ENCODE data around the gene MACROD2.

MACROD2 gene

GRCh38 chr20:14838663-14839628 lies 843.6 kb downstream of the MACROD2 start:
- no peak for DNase-seq

- no peak for DNase-seq
Measured at GRCh38 chr20:14845199-14846160, 850.2 kb downstream of the MACROD2 start.

DNA sequence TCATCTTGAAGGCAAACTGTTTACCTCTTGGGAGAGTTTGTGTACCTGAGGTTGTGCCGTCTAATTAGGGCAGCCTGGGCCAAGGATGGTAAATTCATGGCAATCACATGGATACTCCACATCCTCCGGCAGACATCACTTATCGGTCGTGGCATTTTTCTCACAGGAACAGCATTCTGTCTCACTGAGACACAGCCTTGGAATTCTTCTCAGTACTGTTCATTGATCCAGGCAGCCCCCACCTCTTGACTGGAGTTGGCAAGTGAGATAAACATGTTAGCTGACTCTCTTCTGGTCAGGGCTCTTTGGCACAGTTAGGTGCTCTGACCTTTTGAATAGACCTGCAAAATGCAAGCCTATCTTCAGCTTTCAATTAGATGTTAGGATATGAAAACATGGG lies 853.5 kb downstream of the MACROD2 start:
- DNase-seq: no peak

GRCh38 chr20:14853079-14853478 lies 857.8 kb downstream of the MACROD2 start:
- peak; percentile 33 for DNase-seq

- DNase-seq: no peak
Measured at GRCh38 chr20:14855171-14855570, 859.9 kb downstream of the MACROD2 start.

DNA sequence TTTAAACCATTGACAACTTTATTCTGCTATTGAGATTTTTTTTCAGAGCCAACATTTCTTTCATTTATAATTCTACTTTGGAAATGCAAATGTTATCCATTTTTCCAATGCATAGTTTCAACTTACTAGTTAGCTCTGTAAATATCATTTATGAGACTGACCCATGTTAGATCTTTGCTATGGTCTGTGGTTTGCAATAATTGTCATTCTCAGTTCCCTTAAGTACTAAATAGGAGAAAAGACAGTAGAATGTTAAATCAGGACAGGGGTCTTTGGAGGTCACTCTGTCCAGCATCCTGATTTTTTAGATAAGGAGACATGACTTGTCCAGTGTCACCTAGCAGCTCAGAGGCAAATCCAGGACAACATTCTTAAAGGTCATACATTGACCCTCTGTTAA lies 864.3 kb downstream of the MACROD2 start:
- DNase-seq: no peak

DNA sequence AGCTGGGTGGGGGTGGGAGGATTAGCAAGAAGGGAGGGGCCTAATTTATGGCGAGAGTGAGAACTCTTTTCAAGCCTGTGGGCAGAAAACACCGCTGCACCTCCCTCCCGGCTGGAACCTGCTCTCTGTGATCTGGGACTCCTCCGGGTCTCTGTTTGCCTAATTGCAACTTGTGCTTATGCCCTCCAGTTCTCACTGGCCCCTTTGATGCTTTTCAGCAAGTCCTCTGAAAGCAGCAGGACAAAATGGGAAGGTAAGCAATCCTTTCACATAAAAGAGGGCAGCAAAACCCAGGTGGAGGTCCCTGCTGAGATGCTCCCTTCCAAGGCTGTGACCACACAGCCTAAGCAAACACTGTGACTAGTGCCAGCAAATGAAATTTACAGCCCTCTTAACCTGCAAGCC lies 865.1 kb downstream of the MACROD2 start:
- peak; percentile 96 for DNase-seq

DNA sequence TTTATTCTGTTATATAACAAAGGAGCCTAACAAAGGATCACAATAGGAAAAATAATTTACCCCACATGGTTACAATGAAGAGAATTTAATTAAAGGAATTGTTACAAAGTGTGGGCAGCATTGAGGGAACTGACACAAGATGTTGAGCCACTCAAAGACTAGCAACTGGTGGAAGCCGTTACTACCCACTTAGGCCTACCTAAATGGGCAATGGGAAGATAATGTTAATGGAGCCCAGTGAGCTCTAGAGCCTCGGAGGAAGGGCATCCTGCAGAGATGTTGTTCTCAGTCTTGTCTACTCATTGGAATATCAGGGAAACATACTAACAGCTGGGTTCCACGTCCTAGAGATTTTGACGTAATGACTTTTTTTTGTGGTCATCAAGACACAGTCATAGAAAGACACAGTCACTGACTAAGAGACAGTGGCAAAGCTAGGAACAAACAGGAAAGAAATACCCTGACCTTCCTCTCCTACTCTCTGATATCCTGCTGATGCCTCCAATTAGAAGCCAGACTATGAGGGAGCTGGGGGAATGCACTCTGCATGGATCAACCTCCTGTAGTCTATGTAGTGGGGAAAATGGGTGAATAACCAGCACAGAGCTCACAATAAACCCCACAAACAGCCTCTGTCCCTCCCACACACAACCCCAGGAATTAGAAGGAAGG lies 865.8 kb downstream of the MACROD2 start:
- DNase-seq: peak; percentile 60

DNA sequence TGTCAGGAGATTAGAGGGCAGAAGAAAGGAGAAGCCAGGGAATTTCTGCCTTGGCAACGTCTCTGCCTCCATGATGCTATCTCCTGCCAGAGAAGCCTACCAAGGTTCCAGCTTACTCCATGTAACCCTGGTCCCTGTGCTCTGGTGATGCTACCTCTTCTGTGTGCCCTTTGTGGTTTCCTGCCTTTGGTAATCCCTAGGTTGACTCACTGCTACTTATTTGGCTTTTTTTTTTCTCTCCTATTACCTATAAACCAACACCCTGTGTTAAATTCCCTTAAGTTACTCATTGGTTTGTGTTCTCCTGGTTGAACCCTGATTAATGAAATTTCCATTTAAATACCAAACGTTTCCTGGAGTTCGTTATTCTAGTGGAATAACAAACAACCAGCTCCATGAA lies 869.9 kb downstream of the MACROD2 start:
- DNase-seq: no peak

DNA sequence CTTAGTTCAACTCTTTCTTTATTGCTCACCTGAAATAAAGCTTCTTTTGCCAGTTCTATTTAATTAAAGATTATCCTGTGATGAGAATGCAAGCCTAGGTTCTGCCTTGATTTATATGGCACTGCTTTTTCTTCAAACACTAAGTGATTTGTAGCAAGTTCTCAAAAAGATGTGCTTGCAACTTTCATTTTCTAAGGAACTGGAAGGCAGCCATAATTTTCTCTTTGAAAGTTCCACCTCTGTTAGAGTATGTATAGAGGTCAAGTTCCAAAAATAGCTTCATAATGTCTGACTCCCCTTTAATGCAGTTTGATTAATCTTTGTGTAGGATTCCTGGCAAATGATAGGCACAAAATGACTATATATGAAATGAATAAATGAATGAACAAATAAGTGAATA lies 870.4 kb downstream of the MACROD2 start:
- no peak for DNase-seq

DNA sequence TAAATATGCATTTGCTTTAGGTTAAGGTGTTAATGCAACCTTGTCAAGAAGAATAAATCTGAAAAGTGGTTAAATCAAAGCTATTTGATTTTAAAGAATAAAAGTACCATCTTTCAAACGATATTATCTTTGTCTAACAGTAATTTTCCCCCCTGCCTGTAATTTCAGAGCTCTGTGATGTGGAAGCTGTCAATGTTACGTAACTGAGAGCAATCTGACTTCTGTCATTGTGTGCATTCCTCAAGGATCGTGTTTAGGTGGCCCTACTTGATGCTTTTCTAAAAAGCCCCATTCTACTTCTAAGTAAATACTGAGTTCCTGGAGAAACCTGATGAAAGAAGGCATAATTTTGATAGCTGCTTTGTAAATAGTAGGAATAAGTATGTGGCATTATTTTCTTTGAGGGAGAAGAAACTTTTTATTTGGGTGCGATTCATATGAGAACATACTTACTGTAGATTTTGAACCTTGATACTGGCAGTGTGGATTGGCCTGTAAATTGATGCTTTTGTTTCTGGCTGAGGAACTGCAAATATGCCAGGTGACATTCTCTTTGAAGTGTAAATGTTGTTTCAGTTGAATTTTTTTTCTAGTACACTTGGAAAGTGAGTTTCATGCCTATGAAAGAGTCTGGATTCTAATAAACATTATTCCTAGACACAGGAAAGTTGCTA lies 871.7 kb downstream of the MACROD2 start:
- no peak for DNase-seq

GRCh38 chr20:14877301-14878028 lies 882.1 kb downstream of the MACROD2 start:
- DNase-seq: no peak

- DNase-seq: no peak
Measured at GRCh38 chr20:14878676-14879019, 883.3 kb downstream of the MACROD2 start.

DNA sequence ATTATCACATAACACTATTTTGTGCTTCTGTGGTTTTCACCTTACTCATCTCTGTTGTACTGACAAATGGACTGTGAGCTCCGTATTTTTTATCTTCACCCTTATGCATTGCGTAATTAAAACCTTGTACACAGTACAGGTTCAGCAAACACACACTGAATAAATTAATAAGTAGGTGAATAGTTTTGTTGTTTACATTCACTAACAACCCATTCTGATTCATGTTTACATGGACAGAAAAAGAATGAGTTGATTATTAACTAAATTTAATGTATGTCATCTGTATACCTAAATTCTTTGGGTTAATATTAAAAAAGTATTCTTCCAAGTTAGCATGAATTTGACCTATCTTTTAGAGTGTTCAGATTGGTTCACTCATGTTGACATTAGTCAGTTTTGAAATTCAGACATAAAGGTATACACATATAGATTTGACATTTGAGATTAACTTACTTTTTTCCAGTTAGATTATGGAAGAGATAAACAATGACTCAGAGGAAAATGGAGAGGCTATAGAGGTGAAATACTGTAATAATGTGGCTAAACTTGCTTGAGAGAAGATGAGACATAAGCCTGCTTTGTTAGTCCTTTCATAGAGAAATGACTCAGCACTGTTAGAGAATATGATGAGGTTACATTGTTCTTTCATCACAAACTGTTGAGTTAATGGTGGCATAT lies 883.8 kb downstream of the MACROD2 start:
- peak; percentile 13 for DNase-seq

DNA sequence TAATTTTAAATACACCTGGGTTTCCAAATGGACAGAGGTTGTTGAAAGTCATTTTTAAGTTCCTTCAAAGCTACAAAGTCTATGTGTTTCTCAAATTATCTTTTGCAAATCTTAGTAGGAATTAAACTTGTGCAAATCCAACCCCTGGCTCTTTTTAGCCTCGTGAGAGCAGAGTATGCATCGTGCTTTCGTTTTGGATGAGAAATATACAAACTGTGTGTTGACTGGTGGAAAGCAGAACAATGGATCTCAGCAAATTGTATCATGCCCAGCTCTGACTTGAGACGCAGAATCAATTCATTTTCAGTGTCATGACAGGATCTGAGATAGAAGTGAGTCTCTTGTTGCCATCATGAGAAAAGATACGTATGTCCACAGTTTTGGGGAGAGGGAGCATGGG lies 884.5 kb downstream of the MACROD2 start:
- DNase-seq: no peak

- no peak for DNase-seq
Measured at GRCh38 chr20:14881518-14881917, 886.2 kb downstream of the MACROD2 start.

DNA sequence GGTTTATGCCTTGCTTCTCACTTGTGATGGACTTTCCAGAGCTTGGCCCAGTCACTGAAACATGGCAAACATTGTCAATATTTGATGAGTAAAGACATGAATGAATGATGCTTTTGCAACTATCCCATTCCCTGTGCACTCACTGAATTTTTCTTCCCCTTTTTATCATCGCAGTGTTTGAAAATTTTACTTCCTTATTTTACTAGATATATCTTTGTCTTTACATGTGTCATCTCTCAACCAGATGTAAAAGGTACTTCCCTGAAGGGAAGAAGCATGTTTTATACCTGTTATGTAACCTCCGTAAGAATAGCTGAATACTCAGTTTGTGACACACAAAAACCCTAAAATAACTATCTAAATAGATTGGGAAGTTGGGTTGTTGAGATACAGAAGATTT lies 886.8 kb downstream of the MACROD2 start:
- no peak for DNase-seq

DNA sequence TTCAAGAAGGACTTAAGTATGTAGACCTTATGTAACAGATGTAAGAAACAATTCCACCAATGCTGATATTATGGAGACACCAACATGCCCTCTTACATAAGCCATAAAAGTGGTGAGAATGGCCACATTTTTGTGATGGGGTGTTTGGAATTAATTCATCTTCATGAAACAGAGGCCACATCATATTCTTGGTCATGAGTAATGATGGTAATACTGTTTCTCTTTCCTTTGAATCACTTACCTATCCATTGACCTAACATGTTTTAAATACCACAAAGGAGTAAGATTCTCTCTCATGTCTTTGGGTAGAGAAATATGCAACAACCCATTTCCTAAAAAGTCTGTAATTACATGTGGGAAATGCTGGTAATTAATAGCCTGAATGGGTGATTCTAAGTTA lies 887.5 kb downstream of the MACROD2 start:
- no peak for DNase-seq

DNA sequence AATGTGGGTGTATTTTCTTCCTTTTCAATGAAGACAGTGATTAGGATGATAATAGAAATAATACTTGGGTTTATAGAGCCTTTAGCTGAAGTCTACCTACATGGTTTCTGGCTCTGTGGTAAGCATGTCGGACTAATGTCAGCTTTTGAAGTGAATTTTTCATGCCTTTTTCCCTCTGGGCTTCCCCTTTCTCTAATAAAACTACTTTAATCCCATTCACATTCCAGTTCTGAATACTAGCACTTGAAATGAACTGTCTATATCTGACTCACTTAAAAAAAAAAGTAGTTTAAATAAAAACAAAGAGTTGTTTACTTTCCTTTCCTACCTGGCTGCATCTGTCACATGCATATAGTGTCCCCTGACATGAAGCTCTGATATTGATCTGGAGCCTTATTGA lies 888.0 kb downstream of the MACROD2 start:
- DNase-seq: no peak

- DNase-seq: no peak
Measured at GRCh38 chr20:14885661-14886060, 890.3 kb downstream of the MACROD2 start.

DNA sequence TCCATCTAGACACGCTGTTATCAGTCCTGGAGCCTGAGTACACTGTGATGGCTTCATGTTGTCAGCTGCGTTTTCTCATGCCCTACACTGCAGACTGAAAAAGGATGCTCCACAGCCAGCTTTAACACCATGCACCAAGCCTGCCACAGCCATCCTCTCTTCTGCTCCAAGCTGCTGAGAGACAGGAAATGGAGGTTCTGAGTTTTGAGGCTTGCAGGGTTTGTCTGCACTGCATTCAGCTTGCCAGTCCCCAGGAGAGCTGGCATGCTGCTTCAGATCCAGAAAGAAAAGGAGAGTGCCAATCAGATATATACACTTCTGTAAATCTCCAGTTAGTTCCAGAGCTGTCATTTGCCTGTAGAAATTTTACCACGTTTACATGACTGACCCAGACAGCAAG lies 892.8 kb downstream of the MACROD2 start:
- DNase-seq: no peak

All from NCI-H345 (cell line).